T follicular helper cell (primary cell): ENCODE results near the gene HOXA11.

Experiments
- DNase-seq: peaks from one replicate; pipeline ENCODE4 v3.0.0-alpha.2; 2020; ENCODE audit warnings: low read depth

Gene HOXA11

GRCh38 chr7:27147199-27148030 lies 37.6 kb downstream of the HOXA11 start, which contains the start of gene HOXA6:
Gene HOXA6, minus strand, starts transcription at chr7:27147774. Its CDS starts 25 bp downstream, at chr7:27147749.
- DNase-seq, result no peak

GRCh38 chr7:27146491-27147198 lies 38.4 kb downstream of the HOXA11 start:
- DNase-seq, result no peak

GRCh38 chr7:27145914-27146412 lies 39.1 kb downstream of the HOXA11 start:
- DNase-seq, result no peak

- no peak for DNase-seq
These were observed 39.7 kb downstream of the HOXA11 start for GRCh38 chr7:27145165-27145913.

- no peak for DNase-seq
These were observed 40.3 kb downstream of the HOXA11 start for GRCh38 chr7:27144781-27145164.

- no peak for DNase-seq
These were observed 40.9 kb downstream of the HOXA11 start for GRCh38 chr7:27143950-27144780.

GRCh38 chr7:27143023-27143949 lies 41.7 kb downstream of the HOXA11 start, which contains the start of gene HOXA5:
Gene HOXA5, minus strand, starts transcription at chr7:27143681. Its CDS starts 74 bp downstream, at chr7:27143607.
- no peak for DNase-seq

GRCh38 chr7:27142580-27143022 lies 42.4 kb downstream of the HOXA11 start:
- no peak for DNase-seq

GRCh38 chr7:27141923-27142579 lies 43.0 kb downstream of the HOXA11 start:
- DNase-seq, result no peak

- no peak for DNase-seq
These were observed 43.7 kb downstream of the HOXA11 start for GRCh38 chr7:27141137-27141922.

GRCh38 chr7:27140126-27140857 lies 44.7 kb downstream of the HOXA11 start:
- no peak for DNase-seq

GRCh38 chr7:27139334-27140125 lies 45.5 kb downstream of the HOXA11 start:
- no peak for DNase-seq

- no peak for DNase-seq
These were observed 46.1 kb downstream of the HOXA11 start for GRCh38 chr7:27138985-27139333.

GRCh38 chr7:27138472-27138871 lies 46.6 kb downstream of the HOXA11 start:
- DNase-seq, result no peak

- no peak for DNase-seq
These were observed 47.3 kb downstream of the HOXA11 start for GRCh38 chr7:27137640-27138315.

GRCh38 chr7:27134392-27134791 lies 50.6 kb downstream of the HOXA11 start:
- DNase-seq, result no peak
